HepG2 (cell line): Measurements from ENCODE around the gene BIRC5.

Experiments used
- BHLHE40 ChIP-seq: IDR thresholded peaks from 2 replicates; pipeline ENCODE4 v1.6.1; 2011; ENCODE audit warnings: low read length, improper control_type of control experiment
- CEBPB ChIP-seq: IDR thresholded peaks from 2 replicates; pipeline ENCODE4 v1.6.1; 2011; ENCODE audit warnings: low read depth, low read length, improper control_type of control experiment, borderline replicate concordance
- HNF4A ChIP-seq: sonication (generic); formaldehyde crosslinking; IDR thresholded peaks from 2 replicates; pipeline ENCODE4 v1.4.0; 2020; ENCODE audit warnings: missing genetic modification reagents
- PBX3 ChIP-seq: sonication (generic); formaldehyde crosslinking; IDR thresholded peaks from 2 replicates; pipeline ENCODE4 v1.8.1; 2023; ENCODE audit warnings: missing genetic modification reagents, inconsistent platforms, borderline replicate concordance
- ZBTB20 ChIP-seq: sonication (generic); formaldehyde crosslinking; IDR thresholded peaks from 2 replicates; pipeline ENCODE4 v1.8.1; 2023; ENCODE audit warnings: missing genetic modification reagents, low read depth, mild to moderate bottlenecking, borderline replicate concordance
- TF ChIP-seq, protein P1 (sequence below): sonication (generic); formaldehyde crosslinking; IDR thresholded peaks from 2 replicates; pipeline ENCODE4 v1.8.1; 2023; ENCODE audit warnings: mild to moderate bottlenecking, missing genetic modification reagents, borderline replicate concordance

DNA sequence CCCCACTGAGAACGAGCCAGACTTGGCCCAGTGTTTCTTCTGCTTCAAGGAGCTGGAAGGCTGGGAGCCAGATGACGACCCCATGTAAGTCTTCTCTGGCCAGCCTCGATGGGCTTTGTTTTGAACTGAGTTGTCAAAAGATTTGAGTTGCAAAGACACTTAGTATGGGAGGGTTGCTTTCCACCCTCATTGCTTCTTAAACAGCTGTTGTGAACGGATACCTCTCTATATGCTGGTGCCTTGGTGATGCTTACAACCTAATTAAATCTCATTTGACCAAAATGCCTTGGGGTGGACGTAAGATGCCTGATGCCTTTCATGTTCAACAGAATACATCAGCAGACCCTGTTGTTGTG, 631 bp downstream of the BIRC5 start:
- TF ChIP-seq HNF4A (CRISPR knock-in tag) (no peak), BHLHE40 (no peak), PBX3 (no peak), CEBPB (no peak), ZBTB20 (CRISPR knock-in tag) (no peak)
- TF ChIP-seq, protein P1, sequence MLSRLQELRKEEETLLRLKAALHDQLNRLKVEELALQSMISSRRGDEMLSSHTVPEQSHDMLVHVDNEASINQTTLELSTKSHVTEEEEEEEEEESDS (CRISPR knock-in tag) = no peak
